DMS114 treated with DMSO at 0.1 percent for 48 hours (cell line): ENCODE results near the gene H3-3A.
"Not testable (repeated sequence)": the region's sequence is repeated elsewhere in the genome, so short reads cannot be mapped to it uniquely, and the experiment has no call there.

Experiments used
- DNase-seq: peaks from one replicate; lab custom pipeline; 2025; ENCODE audit not compliant: unreplicated experiment; lab: John Stamatoyannopoulos, UW

The H3-3A gene

DNA sequence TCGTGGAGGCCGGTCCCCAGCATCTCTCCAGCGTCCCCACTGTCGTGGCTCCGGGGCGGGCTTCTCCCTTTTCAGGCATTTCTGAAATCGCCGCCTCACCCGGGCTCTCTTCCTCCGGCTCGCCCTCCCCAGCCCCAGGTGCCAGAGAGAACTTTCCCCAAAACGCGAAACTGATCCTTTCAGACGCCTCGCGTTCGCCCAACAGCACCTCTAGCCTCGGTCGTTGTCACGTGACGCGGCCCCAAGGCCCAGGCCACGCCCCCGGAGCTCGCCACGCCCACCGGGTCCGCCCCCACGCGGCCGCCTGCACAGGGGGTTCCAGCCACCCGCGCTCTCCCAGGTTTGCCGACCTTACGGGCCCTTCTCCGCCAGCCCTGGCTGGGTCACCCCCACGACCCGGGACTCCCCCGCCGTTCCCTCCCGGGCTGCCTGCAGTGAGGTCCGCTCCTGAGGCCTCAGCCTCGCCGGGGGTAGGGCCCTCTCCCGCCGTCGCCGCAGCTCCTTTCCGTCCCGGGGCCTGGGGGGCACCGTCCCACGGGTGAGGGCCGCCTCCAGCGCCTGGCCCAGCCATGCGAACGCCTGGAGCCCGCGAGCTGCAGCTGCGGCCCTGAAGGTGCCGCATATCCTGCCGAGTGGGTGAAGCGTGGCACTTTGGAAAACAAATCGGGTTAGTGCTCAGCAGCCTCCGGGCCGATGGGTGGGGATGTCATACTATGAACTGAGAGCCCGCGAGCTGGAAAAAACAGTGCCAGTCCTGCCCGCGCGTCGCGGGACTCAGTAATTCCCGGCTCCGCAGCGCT is 21.0 kb downstream of the H3-3A start:
- peak; percentile 49 for DNase-seq

DNA sequence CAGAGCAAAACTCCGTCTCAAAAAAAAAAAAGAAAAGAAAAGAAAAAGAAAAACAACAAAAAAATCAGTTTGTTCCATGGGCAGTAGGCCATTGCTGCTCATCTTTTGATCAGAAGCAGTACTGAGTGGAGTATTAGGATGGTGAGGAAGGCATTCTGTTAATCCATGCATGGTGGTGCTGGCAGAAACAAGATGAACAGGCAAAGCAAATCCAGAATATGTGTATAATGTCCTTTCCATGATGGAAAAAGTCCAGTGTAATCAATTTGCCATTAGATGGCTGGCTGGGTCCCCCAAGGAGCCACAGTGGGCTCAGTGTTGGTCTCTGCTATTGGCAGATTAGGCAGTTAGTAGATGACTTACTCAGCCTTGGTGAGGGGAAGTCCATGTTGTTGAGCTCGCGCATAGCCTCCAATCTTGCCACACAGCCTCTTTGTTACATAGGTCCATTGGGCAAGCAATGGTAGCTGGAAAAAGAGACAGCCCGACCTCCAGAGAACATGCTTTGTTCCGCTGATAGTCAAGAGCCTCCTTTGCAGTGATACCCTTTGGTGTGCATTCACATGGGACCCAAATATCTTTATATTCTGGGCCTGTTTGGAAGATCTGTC is 23.3 kb downstream of the H3-3A start:
- DNase-seq = no peak

- DNase-seq = no peak
Observed at GRCh38 chr1:226086776-226087175, 24.3 kb downstream of the H3-3A start.

DNA sequence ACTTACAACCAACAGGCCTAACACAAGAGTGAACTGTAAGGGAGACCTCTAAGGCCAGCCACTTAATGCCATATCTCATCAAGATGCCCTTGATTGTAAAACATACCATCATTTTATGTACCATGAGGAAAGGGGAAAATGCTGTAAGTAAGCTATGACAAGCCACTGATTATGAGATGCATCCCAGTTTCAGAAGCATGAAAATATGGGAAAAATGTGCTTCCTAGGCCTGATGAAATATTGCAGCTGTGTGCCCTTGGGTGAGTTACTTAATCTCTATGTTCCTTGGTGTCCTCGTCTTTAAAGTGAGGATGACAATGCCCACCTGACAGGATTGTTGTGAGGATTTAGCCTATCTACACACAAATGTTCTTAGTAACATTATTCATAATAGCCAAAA is 28.9 kb downstream of the H3-3A start:
- no peak for DNase-seq

DNA sequence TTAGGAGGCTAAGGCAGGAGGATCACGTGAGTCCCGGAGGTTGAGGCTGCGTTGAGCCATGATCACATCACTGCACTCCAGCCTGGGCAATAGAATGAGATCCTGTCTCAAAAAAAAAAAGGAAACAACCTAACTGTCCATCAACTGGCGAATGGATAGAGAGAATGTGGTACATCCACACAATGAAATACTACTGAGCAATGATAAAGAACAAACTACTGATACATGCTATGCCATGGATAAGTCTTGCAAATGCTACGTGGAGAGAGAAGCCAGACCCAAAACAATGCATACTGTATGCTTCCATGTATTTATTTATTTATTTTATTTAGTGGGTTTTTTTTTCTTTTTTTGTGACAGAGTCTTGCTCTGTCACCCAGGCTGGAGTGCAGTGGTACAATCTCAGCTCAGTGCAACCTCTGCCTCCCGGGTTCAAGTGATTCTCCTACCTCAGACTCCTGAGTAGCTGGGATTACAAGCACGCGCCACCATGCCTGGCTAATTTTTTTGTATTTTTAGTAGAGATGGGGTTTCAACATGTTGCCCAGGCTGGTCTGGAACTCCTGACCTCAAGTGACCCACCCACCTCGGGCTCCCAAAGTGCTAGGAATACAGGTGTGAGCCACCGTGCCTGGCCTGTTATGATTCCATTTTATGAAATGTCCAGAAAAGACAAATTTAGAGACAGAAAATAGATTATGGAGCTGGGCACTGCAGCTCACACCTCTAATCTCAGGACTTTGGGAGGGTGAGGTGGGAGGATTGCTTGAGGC is 29.7 kb downstream of the H3-3A start:
- not testable (repeated sequence) for DNase-seq

DNA sequence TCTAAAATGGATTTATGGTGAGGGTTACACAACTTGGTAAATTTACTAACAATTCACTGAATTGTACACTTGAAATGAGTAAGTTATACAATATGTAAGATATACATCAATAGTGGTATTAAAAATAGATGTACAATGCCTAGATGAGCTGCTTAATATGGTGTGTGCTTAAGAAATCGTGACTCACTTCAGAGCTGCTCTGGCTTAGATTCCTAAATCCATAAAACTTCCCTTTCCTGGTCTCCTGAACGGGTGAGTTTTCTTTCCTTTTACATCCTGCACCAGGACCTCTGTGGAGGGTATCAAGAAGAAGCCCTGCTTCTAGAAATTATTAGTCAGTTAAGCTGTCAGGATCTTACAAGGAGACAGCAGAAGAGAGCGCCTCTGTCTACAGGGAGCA is 30.4 kb downstream of the H3-3A start:
- no peak for DNase-seq

GRCh38 chr1:226093621-226094020 is 31.1 kb downstream of the H3-3A start:
- DNase-seq = no peak

- DNase-seq = no peak
Observed at GRCh38 chr1:226094451-226094850, 31.9 kb downstream of the H3-3A start.

DNA sequence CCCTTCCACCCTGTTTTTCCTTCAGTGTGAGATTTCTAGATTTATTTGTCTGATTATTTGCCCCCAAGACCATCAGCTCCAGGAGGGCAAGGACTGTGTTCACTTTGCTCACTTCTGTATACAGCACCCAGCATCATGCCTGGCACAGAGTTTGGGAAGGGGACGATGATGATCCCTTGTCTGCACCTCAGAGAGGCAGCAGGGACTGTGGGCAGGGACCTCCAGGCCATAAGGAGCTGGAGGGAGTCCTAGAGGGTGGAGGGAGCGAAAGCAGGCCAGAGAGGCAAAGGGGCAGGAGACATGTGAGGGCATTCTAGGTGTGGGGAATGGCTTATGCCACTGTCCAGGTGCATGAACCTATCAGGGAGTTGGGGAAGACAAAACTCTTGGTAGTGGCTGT is 32.8 kb downstream of the H3-3A start:
- no peak for DNase-seq

DNA sequence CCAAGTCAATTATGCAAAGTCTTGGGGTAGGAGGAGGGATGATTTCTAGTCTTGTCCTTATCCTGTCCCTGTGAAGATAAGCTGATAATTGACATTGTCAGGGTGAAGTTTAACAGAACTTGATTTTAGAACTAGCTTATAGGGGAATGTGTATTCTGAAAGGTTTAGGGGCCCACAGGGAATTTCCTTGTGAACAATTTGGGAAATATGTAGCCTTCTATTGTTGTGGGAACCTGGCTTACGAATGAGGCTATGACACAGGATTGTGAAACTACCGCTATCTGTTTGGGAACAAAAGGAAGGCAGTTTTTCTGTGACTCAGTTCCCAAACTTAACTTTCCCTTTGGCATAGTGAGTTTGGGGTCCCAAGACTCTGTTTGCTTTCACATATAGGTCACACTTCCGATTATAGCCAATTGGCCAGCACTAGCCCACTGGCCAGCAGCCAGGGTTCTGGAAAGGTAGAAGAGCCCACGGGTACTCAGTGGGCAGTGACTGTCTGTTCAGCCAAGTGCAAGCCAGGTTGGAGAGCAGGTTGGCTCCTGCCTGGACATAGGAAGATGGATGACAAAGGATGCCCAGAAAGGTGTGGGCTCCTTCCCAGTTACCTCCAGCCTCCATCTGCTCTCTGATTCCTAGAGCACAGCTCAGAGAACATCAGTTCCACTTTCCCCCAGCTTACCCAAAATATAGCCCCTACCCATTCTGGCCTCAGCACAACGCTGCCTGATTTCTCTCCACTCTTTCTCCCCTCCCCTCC is 35.5 kb downstream of the H3-3A start:
- DNase-seq = no peak

GRCh38 chr1:226098870-226099835 is 36.6 kb downstream of the H3-3A start:
- DNase-seq = no peak

DNA sequence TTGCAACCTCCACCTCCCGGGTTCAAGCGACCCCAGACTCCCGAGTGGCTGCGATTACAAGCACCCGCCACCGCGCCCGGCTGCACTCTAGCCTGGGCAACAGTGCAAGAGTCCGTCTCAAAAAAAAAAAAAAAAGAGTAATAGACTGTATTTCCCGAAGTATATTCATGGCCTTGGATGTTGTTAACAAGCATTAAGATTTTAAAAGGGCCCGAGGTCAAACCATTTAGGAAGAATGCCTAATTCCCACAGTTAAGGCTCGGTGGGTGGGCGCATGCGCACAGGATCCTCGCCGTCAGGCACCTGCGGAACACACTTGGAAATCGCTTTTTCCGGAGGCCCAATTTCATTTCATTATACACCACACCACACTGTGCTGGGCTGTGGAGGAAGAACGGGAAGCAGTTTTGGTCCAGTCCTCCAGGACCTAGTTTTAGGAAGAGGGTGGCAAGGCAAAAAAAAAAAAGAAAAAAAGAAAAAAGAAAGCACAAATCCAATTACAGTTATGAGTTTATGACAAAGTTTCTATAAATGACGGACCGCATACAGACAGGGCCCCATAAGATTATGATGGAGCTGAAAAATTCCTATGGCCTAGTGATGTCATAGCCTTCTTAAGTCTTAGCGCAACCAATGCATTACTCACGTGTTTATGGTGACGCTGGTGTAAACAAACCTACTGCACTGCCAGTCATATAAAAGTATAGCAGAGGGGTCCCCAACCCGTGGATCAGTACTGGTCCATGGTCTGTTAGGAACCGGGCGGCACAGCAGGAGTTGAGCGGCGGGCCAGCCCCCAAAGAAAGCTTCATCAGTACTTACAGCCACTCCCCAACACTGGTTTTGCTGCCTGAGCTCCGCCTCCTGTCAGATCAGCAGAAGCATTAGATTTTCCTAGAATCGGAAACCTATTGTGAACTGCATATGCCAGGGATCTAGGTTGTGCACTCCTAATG is 38.2 kb downstream of the H3-3A start:
- DNase-seq = peak; percentile 33

GRCh38 chr1:226104671-226105121 is 42.2 kb downstream of the H3-3A start:
- no peak for DNase-seq

- DNase-seq = no peak
Observed at GRCh38 chr1:226107471-226108460, 45.2 kb downstream of the H3-3A start.

GRCh38 chr1:226108935-226109828 is 46.7 kb downstream of the H3-3A start:
- DNase-seq = no peak

DNA sequence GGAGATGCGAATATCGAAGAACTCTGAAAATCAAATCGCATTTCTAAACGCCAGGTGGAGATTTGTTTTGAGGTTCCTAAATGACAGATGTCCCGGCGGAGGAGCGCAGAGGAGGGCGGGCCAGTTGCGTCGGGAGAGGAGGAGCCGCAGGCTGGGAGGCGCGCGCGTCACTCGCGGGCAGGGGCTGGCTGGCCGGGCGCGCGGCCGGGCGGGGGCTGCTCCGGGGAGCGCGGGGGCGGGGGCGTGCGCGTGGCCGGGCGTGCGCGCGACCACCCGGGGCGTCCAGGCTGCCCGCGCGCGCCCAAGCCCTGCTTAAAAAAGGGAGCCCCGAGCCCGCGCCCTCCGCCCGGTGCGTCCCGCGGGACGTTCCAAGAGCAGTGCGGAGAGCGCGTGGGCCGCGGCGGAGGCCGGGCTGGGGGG is 47.3 kb downstream of the H3-3A start:
- DNase-seq = peak; percentile 76
